ENCODE measurements around the gene MS4A4E. TPM values are rescaled to one million over a fixed set of nuclear protein-coding genes. Genes with fewer than 3 reads are reported as not detected.
"Not testable (repeated sequence)": the region's sequence is repeated elsewhere in the genome, so short reads cannot be mapped to it uniquely, and the experiment has no call there.

Gene MS4A4E
- total RNA-seq, 4 donors from 2014 or later, result 2.2 to 7.1 (median 4.4) TPM

- no peak for DNase-seq (ENCODE audit: low spot score)
- no peak for ATAC-seq (ENCODE audit: low FRiP score)
- TF ChIP-seq, protein P1, sequence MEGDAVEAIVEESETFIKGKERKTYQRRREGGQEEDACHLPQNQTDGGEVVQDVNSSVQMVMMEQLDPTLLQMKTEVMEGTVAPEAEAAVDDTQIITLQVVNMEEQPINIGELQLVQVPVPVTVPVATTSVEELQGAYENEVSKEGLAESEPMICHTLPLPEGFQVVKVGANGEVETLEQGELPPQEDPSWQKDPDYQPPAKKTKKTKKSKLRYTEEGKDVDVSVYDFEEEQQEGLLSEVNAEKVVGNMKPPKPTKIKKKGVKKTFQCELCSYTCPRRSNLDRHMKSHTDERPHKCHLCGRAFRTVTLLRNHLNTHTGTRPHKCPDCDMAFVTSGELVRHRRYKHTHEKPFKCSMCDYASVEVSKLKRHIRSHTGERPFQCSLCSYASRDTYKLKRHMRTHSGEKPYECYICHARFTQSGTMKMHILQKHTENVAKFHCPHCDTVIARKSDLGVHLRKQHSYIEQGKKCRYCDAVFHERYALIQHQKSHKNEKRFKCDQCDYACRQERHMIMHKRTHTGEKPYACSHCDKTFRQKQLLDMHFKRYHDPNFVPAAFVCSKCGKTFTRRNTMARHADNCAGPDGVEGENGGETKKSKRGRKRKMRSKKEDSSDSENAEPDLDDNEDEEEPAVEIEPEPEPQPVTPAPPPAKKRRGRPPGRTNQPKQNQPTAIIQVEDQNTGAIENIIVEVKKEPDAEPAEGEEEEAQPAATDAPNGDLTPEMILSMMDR (IDR thresholded peaks at IDR 0.05), result no peak
Observed at GRCh38 chr11:60208146-60208895, 34.6 kb downstream of the MS4A4E start.

GRCh38 chr11:60206616-60207015 lies 36.3 kb downstream of the MS4A4E start:
- DNase-seq (ENCODE audit: low spot score) (no peak), ATAC-seq (ENCODE audit: low FRiP score) (no peak)
- TF ChIP-seq, protein P1 (IDR thresholded peaks at IDR 0.05), result no peak

DNA sequence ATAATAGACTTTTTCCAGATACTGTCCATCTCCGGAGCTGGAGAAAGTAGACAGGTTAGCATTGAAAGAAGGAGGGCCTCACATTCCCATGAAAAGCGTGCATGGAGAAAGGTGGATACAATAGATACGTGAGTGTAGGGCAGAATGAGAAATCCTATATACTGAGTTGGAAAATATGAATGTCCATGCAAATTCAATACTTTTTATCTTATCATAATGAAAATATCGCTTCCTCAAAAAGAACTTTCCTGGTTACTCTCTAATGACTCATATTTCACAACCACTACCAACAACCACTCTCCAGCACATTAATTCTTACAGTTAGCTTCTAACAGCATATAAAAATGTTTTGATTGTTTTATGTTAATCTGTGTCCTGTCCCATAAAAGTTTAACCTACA lies 38.0 kb downstream of the MS4A4E start:
- TF ChIP-seq, protein P1 (IDR thresholded peaks at IDR 0.05), result no peak
- ATAC-seq (ENCODE audit: low FRiP score) (no peak), DNase-seq (ENCODE audit: low spot score) (no peak)

DNA sequence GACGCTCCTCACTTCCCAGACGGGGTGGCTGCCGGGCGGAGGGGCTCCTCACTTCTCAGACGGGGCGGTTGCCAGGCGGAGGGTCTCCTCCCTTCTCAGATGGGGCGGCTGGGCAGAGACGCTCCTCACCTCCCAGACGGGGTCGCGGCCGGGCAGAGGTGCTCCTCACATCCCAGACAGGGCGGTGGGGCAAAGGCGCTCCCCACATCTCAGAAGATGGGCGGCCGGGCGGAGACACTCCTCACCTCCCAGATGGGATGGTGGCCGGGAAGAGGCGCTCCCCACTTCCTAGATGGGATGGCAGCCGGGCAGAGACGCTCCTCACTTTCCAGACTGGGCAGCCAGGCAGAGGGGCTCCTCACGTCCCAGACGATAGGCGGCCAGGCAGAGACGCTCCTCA lies 41.6 kb downstream of the MS4A4E start:
- ATAC-seq (ENCODE audit: low FRiP score); DNase-seq (ENCODE audit: low spot score): not testable (repeated sequence)

DNA sequence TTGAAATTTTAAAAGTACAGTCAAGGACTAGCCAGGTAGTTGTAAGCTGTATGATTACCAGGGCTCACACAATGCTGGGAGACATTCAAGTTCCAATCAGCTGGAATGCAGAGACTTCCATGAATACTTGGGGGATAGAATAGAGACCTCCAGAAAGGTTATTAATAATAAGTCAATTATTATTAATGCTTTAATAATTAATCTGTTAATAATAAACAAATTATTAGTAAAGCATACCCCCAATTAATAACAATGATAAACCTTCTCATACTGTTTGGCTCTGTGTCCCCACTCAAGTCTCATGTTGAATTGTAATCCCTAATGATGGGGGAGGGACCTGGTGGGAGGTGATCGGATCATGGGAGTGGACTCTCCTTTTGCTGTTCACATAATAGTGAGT lies 45.5 kb downstream of the MS4A4E start:
- TF ChIP-seq, protein P1 (IDR thresholded peaks at IDR 0.05), result no peak
- DNase-seq (ENCODE audit: low spot score), result no peak
- no peak for ATAC-seq (ENCODE audit: low FRiP score)

GRCh38 chr11:60195923-60196368 lies 47.0 kb downstream of the MS4A4E start:
- TF ChIP-seq, protein P1 (IDR thresholded peaks at IDR 0.05), result no peak
- no peak for ATAC-seq (ENCODE audit: low FRiP score)
- DNase-seq (ENCODE audit: low spot score), result no peak

DNA sequence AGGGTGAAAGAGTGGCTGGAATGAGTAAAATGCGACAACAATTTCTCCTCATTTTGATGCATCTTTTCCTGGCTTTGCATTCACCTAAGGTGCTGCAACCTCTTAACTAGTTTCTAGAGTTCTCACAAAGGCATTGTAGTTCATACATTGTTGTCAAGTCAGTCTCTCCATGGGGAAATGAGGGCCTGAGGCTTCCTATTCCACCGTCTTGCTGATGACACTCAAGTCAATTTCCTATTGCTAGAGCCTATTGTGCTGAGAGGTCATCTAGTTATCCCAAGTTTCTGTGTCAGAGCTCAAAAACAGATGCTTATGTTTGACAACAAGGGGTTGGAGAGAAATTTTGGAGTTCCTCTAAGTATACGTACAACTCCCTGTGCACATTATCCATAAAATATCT lies 48.4 kb downstream of the MS4A4E start:
- no peak for DNase-seq (ENCODE audit: low spot score)
- no peak for ATAC-seq (ENCODE audit: low FRiP score)
- TF ChIP-seq, protein P1 (IDR thresholded peaks at IDR 0.05), result no peak
